ENCODE data around the gene SMG5. TPM values are rescaled to one million over a fixed set of nuclear protein-coding genes. Genes with fewer than 3 reads are reported as not detected.

SMG5 gene
- polyA plus RNA-seq, 1 donor (not counting 4 experiments of a cell fraction or from before 2014, with no cell fraction given) = 22.4 TPM

DNA sequence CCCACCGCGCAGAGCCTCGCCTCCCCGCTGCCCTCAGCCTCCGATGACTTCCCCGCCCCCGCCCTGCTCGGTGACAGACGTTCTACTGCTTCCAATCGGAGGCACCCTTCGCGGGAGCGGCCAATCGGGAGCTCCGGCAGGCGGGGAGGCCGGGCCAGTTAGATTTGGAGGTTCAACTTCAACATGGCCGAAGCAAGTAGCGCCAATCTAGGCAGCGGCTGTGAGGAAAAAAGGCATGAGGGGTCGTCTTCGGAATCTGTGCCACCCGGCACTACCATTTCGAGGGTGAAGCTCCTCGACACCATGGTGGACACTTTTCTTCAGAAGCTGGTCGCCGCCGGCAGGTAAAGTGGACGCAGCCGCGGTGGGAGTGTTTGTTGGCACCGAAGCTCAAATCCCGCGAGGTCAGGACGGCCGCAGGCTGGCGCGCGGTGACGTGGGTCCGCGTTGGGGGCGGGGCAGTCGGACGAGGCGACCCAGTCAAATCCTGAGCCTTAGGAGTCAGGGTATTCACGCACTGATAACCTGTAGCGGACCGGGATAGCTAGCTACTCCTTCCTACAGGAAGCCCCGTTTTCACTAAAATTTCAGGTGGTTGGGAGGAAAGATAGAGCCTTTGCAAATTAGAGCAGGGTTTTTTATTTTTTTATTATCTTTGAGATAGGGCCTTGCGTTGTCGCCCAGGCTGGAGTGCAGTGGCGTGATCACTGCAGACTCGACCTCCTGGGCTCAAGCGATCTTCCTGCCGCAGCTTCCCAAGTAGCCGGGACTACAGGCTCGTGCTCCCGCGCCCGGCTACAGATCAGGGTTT, 69.6 kb downstream of the SMG5 start, which contains the start of gene PMF1:
TSS of gene PMF1 (plus strand) at position 175 of the 811 bp plus-strand sequence. CDS start at position 184, 9 bp downstream.
- Histone ChIP-seq H3K4me3 (ENCODE audit: control insufficient read depth in 2 of 3, extremely low read depth in 1 of 3, insufficient read depth in 2 of 3, low read depth in 1 of 3, low read length in 3 of 3) (peak within 1 kb of the TSS; percentile 49 to 90 (median 87)), H3K9me1 (ENCODE audit: control insufficient read depth, extremely low read depth, insufficient read depth, low read length) (no peaks in the 10 kb centered on the region), H3K27me3 (ENCODE audit: control insufficient read depth, extremely low read depth, insufficient read depth, low read length) (no peaks in the 10 kb centered on the region), H3K36me3 (ENCODE audit: control insufficient read depth in 2 of 2, extremely low read depth in 1 of 2, insufficient read depth in 2 of 2, low read length in 2 of 2) (peaks cover 9 to 14% of the 10 kb centered on the region in 2 experiments), H3K9ac (ENCODE audit: control insufficient read depth, extremely low read depth, insufficient read depth, low read length) (peak within 1 kb of the TSS; percentile 97), H3K4me1 (ENCODE audit: control insufficient read depth, extremely low read depth, insufficient read depth, low read length) (peaks cover 25% of the 10 kb centered on the region), H2AFZ (ENCODE audit: control insufficient read depth, low read length) (peak within 1 kb of the TSS; percentile 96), H3K79me2 (ENCODE audit: control insufficient read depth, insufficient read depth, low read length) (peaks cover 6% of the 10 kb centered on the region), H3K4me2 (ENCODE audit: control insufficient read depth, extremely low read depth, insufficient read depth, low read depth, low read length) (peak within 1 kb of the TSS; percentile 96), H4K20me1 (ENCODE audit: control insufficient read depth, extremely low read depth, insufficient read depth, low read length) (no peaks in the 10 kb centered on the region), H3K9me3 (ENCODE audit: control insufficient read depth, low read depth, low read length) (no peaks in the 10 kb centered on the region), H3K27ac (ENCODE audit: control insufficient read depth, insufficient read depth, low read length) (peak within 1 kb of the TSS; percentile 97)
- DNase-seq (ENCODE audit: low read depth, low spot score) (no peak), FAIRE-seq (no peak)
- dilution Hi-C loops (cut with MboI; ENCODE audit: extremely low pct_ligation_motif_present, low sequenced_read_pairs) = no loop called here
- TF ChIP-seq EZH2 (IDR thresholded peaks at IDR 0.05; ENCODE audit: low read length) = no peak
- TF ChIP-seq, protein P1, sequence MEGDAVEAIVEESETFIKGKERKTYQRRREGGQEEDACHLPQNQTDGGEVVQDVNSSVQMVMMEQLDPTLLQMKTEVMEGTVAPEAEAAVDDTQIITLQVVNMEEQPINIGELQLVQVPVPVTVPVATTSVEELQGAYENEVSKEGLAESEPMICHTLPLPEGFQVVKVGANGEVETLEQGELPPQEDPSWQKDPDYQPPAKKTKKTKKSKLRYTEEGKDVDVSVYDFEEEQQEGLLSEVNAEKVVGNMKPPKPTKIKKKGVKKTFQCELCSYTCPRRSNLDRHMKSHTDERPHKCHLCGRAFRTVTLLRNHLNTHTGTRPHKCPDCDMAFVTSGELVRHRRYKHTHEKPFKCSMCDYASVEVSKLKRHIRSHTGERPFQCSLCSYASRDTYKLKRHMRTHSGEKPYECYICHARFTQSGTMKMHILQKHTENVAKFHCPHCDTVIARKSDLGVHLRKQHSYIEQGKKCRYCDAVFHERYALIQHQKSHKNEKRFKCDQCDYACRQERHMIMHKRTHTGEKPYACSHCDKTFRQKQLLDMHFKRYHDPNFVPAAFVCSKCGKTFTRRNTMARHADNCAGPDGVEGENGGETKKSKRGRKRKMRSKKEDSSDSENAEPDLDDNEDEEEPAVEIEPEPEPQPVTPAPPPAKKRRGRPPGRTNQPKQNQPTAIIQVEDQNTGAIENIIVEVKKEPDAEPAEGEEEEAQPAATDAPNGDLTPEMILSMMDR (optimal IDR thresholded peaks at IDR 0.05 in 1 of 3, IDR thresholded peaks at IDR 0.05 in 1 of 3, conservative IDR thresholded peaks at IDR 0.05 in 1 of 3; ENCODE audit: extremely low read depth in 1 of 3, insufficient read depth in 2 of 3, low read length in 3 of 3) = no peak

DNA sequence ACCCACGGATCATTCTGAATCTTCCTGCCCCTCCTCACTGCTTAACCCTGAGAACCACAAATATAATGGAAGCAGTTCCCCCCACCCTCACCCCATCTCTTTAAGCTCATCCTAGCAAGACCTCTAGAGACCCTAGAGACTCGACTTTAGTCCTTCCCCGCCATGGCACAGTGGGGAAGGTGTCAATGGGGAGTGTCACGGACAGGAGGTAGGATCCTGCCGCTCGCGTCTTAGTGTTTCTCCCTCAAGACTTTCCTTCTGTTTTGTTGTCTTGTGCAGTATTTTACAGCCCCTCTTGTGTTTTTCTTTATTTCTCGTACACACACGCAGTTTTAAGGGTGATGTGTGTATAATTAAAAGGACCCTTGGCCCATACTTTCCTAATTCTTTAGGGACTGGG, 70.5 kb downstream of the SMG5 start:
- H4K20me1 ChIP-seq (ENCODE audit: control insufficient read depth, extremely low read depth, insufficient read depth, low read length) = no peaks in the 10 kb centered on the region
- H3K4me3 ChIP-seq (ENCODE audit: control insufficient read depth in 2 of 3, extremely low read depth in 1 of 3, insufficient read depth in 2 of 3, low read depth in 1 of 3, low read length in 3 of 3) = peak overlapping the region in 2 of 3 experiments; percentile 87 to 90
- H3K9ac ChIP-seq (ENCODE audit: control insufficient read depth, extremely low read depth, insufficient read depth, low read length) = peak overlapping the region; percentile 97
- H3K27me3 ChIP-seq (ENCODE audit: control insufficient read depth, extremely low read depth, insufficient read depth, low read length) = no peaks in the 10 kb centered on the region
- H3K36me3 ChIP-seq (ENCODE audit: control insufficient read depth in 2 of 2, extremely low read depth in 1 of 2, insufficient read depth in 2 of 2, low read length in 2 of 2) = peaks cover 11 to 21% of the 10 kb centered on the region in 2 experiments
- DNase-seq (ENCODE audit: low read depth, low spot score) (no peak), FAIRE-seq (no peak)
- H3K27ac ChIP-seq (ENCODE audit: control insufficient read depth, insufficient read depth, low read length) = peak overlapping the region; percentile 97
- peak overlapping the region; percentile 96 for H3K4me2 ChIP-seq (ENCODE audit: control insufficient read depth, extremely low read depth, insufficient read depth, low read depth, low read length)
- H2AFZ ChIP-seq (ENCODE audit: control insufficient read depth, low read length) = no peak overlapping the region
- TF ChIP-seq, protein P1 (optimal IDR thresholded peaks at IDR 0.05 in 1 of 3, IDR thresholded peaks at IDR 0.05 in 1 of 3, conservative IDR thresholded peaks at IDR 0.05 in 1 of 3; ENCODE audit: extremely low read depth in 1 of 3, insufficient read depth in 2 of 3, low read length in 3 of 3) = no peak
- TF ChIP-seq EZH2 (IDR thresholded peaks at IDR 0.05; ENCODE audit: low read length) = no peak
- no peaks in the 10 kb centered on the region for H3K9me3 ChIP-seq (ENCODE audit: control insufficient read depth, low read depth, low read length)
- peaks cover 6% of the 10 kb centered on the region for H3K79me2 ChIP-seq (ENCODE audit: control insufficient read depth, insufficient read depth, low read length)
- dilution Hi-C loops (cut with MboI; ENCODE audit: extremely low pct_ligation_motif_present, low sequenced_read_pairs) = no loop called here
- H3K9me1 ChIP-seq (ENCODE audit: control insufficient read depth, extremely low read depth, insufficient read depth, low read length) = no peaks in the 10 kb centered on the region
- peaks cover 16% of the 10 kb centered on the region for H3K4me1 ChIP-seq (ENCODE audit: control insufficient read depth, extremely low read depth, insufficient read depth, low read length)
